Activated CD8-positive, alpha-beta memory T cell treated with anti-CD3 and anti-CD28 coated beads, Interleukin-2, amount 50 U/mL, for 48 hours (primary cell): ENCODE data around the gene BAG3.
"Not testable (repeated sequence)": the region's sequence is repeated elsewhere in the genome, so short reads cannot be mapped to it uniquely, and the experiment has no call there.

Experiments
- DNase-seq: peaks from one replicate; pipeline ENCODE4 v3.0.0-alpha.2; 2020

BAG3 gene

DNA sequence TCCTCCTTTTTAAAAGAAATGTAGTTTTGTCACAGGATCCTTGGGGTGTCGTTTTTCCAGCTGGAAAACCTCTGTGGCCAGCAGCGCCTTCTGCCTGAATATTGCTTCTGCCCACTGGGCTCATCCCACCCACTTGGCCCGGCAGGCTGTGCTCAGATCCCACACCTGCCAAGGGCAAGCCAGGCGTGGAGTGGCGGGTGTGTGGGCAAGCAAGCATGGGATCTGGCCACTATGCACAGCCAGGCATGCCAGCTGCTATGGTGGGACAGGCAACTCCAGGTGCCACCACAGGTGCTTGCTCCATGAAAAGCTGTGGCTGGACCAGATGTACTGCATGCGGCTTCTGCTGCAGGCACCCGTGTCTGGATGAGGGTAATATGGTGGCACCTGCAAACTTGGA is 43.4 kb downstream of the BAG3 start:
- no peak for DNase-seq

DNA sequence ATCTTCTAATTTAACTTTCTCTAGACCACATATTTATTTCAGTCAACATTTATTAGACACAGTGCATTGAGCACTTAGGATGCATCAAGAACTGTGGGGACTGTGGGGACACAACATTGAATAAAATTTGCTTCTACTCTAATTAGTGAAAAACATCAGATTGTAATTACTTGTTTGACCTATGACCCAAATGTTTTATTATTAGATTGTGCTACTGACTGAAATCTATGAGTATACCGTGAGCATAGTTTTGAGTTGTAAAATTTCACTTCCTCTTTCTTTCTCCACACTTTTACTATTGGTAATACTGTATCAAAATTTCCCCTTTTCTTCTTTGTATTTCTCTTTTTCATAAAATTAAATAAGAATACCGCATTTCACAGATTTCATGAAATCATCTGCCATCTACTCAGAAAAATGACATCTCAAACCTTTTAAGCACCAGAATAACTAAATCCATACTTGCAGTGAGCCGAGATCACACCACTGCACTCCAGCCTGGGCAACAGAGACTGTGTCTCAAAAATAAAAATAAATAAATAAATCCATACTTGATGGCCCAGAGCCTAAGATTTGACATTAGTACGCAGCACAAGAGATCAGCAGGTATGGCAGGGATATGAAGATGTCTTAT is 49.3 kb downstream of the BAG3 start:
- DNase-seq: no peak

DNA sequence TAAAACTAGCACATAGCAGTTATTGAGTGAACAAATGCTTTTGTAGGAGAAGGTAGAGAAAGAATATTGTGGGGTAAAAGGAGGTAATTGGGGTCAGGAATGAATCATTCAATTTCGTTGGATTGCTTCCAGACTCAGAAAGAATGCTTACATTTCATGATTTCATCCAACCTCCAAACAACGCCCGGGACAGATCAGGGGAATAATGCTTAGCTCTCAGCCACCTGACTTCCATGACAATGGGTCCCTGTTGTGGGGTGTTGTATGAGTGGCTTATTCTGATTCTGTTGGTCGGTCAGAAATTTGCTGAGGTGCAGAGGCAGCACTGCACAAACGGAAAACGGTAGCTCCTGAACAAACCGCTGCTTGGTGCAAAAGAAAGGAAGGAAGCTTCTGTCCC is 50.7 kb downstream of the BAG3 start:
- DNase-seq: no peak

DNA sequence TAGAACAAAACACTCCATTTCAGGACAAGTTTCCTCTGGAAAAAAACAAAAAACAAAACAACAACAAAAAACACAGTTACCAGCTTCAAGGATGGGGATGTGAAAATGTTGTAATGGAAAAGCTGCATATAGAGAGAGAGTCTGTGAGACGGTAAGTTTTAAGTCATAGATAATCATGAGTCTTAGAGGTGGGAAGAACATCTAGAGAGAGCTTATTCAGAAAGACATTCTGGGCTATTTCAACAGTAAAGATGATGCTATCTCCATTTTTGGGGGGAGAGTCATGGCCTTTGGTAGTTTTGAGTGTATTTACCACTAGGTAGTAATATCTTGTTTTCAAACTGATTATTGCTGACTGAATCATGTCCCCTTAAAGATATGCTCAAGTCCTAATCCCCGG is 51.4 kb downstream of the BAG3 start:
- no peak for DNase-seq

DNA sequence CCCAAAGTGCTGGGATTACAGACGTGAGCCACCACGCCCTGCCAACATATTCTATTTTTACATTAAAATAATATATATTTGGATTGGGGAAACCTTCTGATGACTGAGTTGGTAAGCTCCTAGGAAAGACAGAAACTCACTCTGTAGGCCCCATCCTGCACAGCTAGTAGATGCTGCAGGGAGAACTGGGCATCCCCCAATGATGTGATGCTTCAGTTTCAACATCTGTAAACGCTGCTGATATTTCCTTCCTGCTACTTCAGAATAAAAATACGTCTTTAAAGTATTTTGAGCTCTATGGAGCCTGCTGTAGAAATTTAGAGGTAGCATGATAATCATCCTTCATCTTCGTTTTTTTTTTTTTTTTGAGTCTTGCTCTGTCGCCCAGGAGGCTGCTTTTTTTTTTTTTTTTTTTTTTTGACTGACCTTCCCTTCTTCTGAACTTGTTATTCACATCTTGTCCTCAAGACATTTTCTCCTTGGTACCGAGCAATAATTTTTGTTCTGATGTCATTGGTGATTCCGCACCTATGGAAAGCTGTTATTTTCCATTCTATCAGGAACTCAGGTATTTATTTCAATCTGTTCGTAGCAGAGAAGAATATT is 52.8 kb downstream of the BAG3 start:
- no peak for DNase-seq

DNA sequence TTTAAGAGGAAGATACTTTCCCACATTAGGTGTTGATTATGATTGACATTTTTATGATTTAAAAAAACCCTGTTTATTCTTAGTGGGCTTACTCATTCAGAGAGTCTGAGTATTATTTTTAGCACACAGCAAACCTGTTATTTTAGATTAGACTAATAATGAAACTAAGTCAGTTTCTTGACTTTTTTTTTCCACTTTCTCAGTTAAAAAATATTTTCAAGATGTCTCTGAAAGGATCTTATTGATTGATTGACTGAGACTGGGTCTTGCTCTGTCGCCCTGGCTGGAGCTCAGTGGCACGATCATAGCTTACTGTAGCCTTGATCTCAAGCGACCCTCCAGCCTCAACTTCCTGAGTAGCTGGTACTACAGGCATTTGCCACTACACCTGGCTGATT is 54.3 kb downstream of the BAG3 start:
- DNase-seq: no peak

DNA sequence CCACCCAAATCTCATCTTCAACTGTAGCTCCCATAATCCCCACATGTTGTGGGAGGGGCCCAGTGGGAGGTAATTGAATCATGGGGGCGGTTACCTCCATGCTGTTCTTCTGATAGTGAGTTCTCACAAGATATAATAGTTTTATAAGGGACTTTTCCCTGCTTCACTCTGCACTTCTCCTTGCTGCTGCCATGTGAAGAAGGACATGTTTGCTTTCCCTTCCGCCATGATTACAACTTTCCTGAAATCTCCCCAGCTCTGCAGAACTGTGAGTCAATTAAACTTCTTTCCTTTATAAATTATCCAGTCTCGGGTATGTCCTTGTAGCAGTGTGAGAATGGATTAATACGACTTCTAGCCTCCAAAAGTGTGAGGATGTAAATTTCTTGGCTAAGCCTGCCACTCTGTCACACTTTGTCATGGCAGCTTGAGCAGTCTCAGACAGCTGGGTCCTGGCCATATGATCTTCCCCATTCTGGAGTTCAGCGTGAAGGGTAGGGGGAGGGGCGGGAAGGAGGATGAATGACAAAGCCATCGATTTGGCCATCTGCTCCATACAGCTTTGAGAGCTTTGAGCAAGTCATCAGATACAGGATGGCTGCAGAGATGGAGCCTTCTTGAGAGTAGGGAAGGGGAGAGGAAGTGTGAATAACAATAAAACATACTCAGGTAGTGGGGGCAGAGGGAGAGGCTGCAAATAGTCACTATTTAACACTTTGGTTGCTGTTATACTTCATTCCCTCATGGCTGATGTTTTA is 55.5 kb downstream of the BAG3 start:
- DNase-seq: no peak

DNA sequence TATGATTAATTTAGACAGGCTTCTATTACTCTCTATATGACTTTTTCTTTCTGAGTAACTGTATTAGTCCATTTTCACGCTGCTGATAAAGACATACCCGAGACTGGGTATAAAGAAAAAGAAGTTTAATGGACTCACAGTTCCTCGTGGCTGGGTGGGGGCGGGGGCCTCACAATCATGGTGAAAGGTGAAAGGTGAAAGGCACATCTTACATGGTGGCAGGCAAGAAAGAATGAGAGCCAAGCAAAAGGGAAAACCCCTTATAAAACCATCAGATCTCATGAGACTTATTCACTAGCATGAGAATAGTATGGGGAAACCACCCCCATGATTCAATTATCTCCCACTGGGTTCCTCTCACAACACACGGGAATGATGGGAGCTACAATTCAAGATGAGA is 56.2 kb downstream of the BAG3 start:
- DNase-seq: not testable (repeated sequence)

DNA sequence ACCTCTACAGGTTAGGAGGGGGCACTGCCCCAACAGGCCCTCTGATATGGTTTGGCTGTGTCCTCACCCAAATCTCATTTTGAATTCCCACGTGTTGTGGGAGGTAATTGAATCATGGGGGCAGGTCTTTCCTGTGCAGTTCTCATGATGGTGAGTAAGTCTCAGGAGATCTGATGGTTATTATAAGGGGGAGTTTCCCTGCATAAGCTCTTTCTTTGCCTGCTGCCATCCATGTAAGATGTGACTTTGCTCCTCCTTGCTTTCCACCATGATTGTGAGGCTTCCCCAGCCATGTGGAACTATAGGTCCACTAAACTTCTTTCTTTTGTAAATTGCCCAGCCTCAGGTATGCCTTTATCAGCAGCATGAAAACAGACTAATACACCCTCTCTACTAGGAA is 59.8 kb downstream of the BAG3 start:
- not testable (repeated sequence) for DNase-seq

DNA sequence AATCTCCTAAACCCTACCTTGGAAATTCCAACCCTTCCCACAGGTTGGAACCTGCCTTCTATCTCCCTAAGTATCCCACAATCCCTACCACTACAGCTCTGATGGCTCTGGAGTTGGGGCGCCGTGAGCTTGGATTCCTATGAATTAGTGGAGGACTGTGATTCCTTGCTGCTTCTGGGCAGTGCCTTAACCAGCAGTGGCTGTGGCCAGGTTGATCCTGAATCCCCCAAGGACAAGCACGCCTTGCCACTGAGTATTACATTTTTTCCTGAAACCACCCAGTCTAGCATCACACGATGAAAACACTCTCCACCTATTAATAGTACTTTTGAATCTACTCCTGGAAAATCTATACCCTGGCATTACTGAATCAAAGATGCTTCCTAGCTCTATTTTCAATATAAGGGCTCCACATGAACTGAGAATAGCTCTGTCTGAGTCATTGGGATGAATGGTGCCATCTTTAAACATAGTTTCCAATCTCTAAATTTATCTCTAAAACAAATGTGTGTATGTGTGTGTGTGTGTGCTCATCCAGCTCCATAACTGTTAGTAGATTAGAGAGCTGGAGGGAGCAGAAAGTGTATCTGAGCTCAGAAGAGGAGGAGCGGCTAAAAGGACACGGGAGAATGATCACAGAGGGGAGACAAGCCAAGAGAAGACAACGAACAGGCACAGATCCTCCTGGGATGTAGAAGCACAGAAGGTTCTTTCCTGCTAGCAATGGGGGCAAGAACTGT is 62.7 kb downstream of the BAG3 start:
- DNase-seq: no peak

DNA sequence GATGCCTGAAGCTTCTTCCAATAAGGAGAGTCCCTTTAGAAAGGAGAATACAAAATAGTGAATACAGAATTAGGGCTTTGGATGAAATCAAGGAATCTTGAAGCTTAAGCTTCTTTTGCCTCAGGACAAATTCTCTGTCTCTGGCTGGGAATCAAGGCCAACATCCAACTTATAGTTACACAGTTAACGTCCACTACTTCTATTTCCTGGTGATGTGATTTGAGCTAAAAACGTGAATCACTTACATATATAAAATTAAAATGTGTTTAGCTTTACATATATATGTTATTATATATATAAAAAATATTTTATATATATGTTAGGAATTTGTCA is 63.3 kb downstream of the BAG3 start:
- DNase-seq: no peak

DNA sequence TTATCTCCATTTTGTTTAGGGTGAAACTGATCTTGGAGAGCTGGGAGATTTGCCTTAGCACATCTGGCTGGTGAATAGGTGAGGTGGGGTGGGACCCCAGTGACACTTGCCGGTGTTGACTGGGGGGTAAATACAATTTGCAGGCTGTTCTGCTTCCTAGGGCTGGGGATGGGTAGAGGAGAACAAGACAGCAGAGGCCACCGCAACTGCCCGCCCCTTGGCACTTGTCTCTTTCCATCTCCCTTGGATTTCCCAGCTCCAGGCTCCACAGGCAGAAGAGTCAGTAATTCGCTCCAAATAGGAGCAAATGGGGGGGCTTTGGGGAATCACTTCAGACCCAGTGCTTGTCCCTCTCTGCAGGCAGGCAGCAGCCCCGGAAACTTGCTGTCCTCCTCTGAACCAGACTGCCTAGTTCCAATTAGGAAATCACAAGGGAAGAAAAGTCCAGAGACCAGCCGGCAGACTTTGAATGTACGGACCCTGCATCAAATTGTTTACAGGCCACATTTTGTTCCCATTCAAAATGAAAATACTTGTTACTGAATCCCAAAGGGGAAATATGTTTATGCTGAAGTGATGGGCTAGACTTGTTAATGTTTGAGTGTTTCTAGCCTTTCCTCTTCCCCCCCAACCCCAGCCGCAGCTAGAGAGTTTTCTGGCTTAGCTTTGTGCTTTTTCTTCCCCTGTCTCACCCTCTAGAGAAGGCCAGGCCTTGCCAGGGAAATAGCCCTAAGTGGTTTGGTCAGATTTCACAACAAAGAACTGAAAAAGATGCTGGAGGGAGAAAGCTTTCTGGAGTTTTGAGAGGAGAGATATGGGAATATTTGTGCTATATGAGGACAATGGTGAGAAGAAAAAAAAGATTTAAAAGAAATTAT is 64.7 kb downstream of the BAG3 start:
- no peak for DNase-seq

DNA sequence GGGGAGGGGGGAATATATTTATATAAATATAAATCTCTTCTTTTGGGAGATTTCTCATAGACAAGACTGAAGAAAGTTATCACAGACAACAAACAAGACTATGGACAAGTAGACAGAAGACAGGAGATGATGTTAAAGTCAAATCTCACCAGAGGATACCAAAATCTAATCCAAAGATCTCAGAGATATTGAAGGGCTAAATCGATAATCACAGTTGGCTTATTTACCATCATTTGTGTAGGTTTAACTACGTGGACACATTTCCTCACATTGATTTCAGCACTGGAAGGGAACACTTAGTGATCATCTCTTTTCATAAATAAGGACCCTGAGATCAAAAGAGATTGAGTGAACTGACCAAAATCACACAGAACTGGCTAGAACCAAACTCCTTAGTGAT is 72.0 kb downstream of the BAG3 start:
- DNase-seq: no peak

DNA sequence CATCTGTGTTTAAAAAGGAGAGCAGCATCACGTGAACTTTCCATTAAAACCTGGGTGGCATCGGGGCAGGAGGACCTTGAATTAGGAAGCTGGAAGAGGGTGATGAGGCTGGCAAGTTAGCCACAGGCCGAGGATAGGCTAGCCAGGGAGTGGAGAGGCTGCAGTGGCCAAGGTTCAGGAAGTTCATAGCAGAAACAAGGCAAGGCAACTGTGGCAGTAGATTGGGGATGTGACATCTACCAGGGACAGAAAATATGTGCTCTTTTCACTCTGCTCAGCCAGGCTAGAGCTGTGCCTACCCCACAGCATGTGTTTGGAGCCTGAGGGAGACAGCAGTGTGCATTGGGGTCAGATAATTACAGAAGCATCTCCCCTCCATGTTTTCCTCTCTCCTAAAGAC is 72.4 kb downstream of the BAG3 start:
- DNase-seq: no peak

DNA sequence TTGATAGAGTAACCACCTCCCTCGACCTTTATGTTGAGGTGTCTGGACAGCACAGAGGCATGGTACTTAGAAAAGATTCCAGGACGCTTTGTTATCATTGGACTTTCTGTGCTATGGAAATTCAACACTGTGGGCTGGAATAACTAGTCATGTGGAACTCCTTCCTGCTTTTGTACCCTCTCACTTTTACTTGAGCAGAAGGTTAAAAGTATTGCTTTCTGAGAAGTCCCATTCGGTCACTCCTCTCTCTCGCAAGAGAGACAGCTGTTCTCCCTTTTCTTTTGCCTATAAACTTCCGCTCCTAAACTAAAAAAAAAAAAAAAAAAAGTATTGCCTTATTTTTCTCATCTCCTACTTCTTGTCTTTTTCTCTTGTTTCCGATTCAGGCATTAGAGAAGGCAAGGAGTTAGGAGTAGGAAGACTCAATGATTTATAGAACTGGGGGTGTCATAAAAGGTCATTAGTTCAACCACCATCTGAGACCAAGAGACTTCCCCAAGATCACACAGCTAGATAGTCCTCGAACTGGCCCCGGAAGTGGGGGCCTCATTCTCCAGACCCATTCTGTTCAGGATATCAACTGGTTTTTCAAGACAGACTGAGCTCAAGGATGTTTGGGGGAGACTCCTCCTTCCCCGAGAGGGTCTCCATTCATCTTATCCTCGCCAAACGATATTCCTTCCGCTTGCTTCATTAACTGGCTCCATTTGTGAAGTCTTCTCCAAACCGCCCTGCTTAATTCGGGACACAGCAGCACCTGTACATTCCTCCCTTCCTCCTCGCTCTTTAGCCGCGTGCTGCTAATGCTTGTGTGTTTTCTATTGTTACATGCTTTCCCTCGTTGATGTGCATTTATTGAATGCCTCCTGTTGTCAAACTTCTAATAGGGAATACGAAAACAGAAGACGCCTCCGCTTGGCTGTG is 73.7 kb downstream of the BAG3 start:
- no peak for DNase-seq

DNA sequence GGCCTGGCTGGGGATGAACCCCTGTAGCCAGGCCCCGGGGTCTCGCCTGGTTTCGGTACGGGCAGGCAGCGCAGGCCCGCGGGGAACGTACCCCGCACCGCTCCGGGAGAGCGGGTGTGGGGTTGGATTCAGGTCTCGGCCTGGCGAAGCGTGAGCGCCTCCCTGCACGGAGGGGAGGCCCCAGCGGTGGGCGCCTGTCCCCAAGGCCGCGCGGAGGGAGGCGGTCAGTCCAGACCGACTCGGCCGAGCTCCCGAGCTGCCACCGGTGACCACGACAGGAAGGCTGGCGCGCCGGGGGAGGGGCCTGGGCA is 74.3 kb downstream of the BAG3 start:
- DNase-seq: no peak

DNA sequence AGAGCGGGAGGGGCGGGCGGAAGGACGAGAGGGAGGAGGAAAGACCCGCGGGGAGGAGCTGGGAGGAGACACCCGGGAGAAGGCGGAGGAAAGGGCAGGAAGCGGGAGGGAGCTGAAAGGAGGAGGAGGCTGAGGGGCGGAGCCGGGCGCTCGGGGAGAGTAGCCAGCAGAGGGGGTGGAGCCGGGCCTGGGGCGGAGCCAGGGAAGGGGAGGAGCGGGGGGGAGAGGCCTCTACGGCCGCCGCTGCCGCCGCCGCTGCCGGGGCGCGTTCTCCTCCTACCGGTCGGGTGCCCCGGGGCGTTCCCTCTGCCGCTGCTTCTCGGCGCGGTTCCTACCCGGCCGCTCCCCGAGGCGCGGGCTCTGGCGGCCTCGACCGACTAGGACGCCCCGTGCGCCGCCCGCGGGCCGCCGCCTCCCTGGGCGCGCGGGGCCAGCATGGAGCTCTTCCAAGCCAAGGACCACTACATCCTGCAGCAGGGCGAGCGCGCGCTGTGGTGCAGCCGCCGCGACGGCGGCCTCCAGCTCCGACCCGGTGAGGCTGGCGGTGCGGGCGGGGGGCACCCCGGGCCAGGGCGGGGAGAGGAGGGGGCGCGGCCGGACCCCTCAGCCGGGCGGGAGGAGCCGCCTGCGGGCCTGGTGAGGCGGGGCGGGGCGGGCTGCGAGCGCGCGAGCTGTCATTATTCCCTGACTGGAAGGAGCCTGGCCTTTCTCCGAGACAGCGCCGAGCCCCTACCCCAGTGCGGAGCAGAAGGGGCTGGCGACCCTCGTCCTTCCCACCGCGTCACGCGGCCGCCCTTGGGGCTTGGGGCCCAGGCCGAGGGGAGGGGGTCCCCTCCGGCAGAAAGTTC is 74.9 kb downstream of the BAG3 start, which contains the start of gene INPP5F:
INPP5F (plus strand) TSS at position 223 of the 848 bp plus-strand sequence; CDS start at position 436, 213 bp downstream.
- DNase-seq: peak; percentile 98

DNA sequence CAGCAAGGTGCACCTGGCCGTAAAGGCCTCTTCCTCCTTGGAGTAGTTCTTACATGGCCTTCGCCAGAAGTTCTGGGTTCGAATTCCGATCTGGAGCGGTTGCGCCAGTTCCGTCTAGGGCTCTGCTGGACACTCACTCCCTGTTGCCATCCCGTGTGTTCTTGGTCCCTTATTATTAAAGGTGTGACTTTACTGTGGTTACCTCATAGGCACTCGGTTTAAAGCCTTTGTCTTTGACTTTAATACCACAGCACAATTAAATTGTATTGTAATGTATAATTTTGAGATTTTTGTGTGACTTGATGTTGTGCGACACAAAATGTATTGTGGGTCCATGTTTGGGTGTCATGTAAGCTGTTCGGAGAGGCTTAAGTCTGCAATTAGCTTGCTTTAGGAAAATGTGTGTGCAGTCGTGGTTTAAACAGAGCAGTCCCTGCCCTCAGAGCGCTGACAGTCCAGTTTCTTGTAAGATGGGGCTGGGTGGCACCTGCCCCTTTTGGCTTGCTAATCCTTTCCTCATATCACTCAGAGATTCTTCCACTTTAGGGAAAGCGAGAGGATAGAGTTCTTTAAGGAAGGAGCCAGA is 75.6 kb downstream of the BAG3 start:
- no peak for DNase-seq
